Parathyroid adenoma (tissue), 2 donors: ENCODE results near the gene ARHGAP26.
"Not testable (repeated sequence)": the region's sequence is repeated elsewhere in the genome, so short reads cannot be mapped to it uniquely, and the experiment has no call there.

Experiments used
- H2AFZ ChIP-seq: fragments of 300-600 bp; sonication (generic); one replicate; pipeline ENCODE4 v1.7.0; 2017; ENCODE audit warnings: antibody characterized with exemption, mild to moderate bottlenecking
- H3K27ac ChIP-seq: fragments of 300-600 bp; sonication (generic); one replicate; pipeline ENCODE4 v1.7.0; 2017
- H3K27me3 ChIP-seq: fragments of 300-600 bp; sonication (generic); one replicate; pipeline ENCODE4 v1.7.0; 2017; ENCODE audit warnings: low read length; ENCODE audit not compliant: control insufficient read depth, insufficient read depth
- H3K36me3 ChIP-seq: fragments of 300-600 bp; sonication (generic); one replicate; pipeline ENCODE4 v1.7.0; 2017; ENCODE audit warnings: low read length; ENCODE audit not compliant: control insufficient read depth, insufficient read depth
- H3K4me1 ChIP-seq: fragments of 300-600 bp; sonication (generic); one replicate; pipeline ENCODE4 v1.7.0; 2017; ENCODE audit warnings: control low read depth
- H3K4me2 ChIP-seq: fragments of 300-600 bp; sonication (generic); one replicate; pipeline ENCODE4 v1.7.0; 2017; ENCODE audit warnings: low read length
- H3K4me3 ChIP-seq: fragments of 300-600 bp; sonication (generic); one replicate; pipeline ENCODE4 v1.7.0; 2017; ENCODE audit warnings: low read depth, low read length
- H3K79me2 ChIP-seq: fragments of 300-600 bp; sonication (generic); one replicate; pipeline ENCODE4 v1.7.0; 2017; ENCODE audit warnings: control low read depth
- H3K9ac ChIP-seq: fragments of 300-600 bp; sonication (generic); one replicate; pipeline ENCODE4 v1.7.0; 2017; ENCODE audit warnings: mild to moderate bottlenecking
- H3K9me3 ChIP-seq: fragments of 300-600 bp; sonication (generic); one replicate; pipeline ENCODE4 v1.7.0; 2017; ENCODE audit warnings: low read length; ENCODE audit not compliant: control insufficient read depth
- CTCF ChIP-seq: fragments of 300-600 bp; sonication (generic); IDR thresholded peaks from one replicate; pipeline ENCODE4 v1.7.0; 2017; ENCODE audit warnings: antibody characterized with exemption, mild to moderate bottlenecking
- donor health status: primary hyperparathyroidism.

Gene ARHGAP26

DNA sequence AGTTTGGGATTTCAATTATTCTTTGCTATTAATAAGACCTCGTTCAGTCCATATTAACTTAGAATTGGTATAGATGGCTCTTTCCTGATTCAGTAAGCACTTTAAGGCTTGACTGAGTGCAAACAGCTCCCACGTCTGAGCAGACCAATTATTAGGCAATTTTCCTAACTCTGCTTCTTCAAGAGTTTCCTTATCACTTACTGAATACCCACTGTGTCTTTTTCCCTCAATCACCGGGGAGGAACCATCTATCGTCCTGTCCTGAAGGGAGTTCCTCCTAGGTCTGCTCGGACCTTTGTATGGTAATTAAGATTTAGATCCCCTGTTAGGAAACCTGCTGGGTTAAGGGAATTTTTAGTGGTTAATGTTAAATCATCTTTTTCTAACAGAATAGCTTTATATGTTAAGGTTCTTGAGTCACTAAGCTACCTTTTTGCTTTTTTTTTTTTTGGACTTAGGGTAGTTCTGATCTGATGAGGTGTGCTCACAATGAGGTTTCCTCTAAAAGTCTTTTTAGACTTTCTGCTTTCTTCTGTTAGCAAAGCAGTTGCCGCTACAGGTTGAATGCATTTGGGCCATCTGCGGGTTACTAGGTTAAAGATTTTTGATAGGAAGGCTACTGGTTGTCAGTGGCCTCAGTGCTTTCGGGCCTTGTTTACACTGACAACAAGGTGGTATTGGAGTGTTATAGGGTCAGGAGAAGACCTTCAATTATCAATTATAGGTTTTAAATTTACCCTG, 322.7 kb downstream of the ARHGAP26 start:
- H3K27me3 ChIP-seq, H3K36me3 ChIP-seq, H3K9me3 ChIP-seq, H3K4me1 ChIP-seq, H3K27ac ChIP-seq, H3K4me3 ChIP-seq, H3K79me2 ChIP-seq, H3K4me2 ChIP-seq, H2AFZ ChIP-seq, H3K9ac ChIP-seq: not testable (repeated sequence)

DNA sequence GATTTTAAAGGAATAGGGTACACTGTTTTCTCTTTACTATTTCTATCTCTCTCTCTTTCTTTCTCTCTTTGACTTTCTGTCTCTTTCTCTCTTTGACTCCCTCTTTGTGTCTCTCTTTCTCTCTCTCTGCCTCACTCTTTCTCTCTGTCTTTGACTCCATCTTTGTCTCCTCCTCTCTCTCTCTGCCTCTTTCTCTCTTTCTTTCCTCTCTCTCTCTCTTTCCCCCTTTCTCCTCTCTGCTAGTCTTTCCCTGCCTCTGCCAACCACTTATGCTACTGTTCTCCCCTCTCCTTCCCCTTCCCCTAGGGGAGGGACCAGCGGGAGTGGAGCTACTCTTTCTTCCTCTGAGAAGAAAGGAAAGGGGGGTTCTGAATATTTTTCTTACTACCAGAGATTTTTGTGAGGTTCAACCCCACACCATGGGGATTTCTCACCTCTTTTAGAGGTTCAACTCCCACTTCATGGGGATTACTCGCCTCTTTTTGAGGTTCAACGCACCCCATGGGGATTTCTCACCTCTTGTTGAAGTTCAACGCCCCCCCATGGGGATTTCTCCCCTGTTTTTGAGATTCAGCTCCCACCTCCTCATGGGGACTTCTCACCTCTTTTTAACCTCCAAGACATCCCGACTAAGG, 323.4 kb downstream of the ARHGAP26 start:
- no peak overlapping the region for H3K27ac ChIP-seq

GRCh38 chr5:143094087-143094521, 323.9 kb downstream of the ARHGAP26 start:
- Histone ChIP-seq H3K9me3 (no peaks in the 10 kb centered on the region), H3K27me3 (no peaks in the 10 kb centered on the region), H3K36me3 (no peaks in the 10 kb centered on the region), H3K4me2 (no peak overlapping the region), H3K4me3 (no peak overlapping the region), H3K79me2 (no peaks in the 10 kb centered on the region), H3K9ac (no peak overlapping the region), H2AFZ (no peak overlapping the region), H3K4me1 (no peaks in the 10 kb centered on the region), H3K27ac (no peak overlapping the region)
- TF ChIP-seq CTCF = no peak

More for the DNA sequence above, 323.4 kb downstream of the ARHGAP26 start:
- H3K4me3 ChIP-seq = no peak overlapping the region
- no peaks in the 10 kb centered on the region for H3K4me1 ChIP-seq
- H3K36me3 ChIP-seq = no peaks in the 10 kb centered on the region
- no peak overlapping the region for H3K9ac ChIP-seq
- no peak overlapping the region for H2AFZ ChIP-seq
- no peak overlapping the region for H3K4me2 ChIP-seq
- H3K9me3 ChIP-seq = no peaks in the 10 kb centered on the region
- TF ChIP-seq CTCF = no peak
- H3K27me3 ChIP-seq = no peaks in the 10 kb centered on the region
- no peaks in the 10 kb centered on the region for H3K79me2 ChIP-seq

DNA sequence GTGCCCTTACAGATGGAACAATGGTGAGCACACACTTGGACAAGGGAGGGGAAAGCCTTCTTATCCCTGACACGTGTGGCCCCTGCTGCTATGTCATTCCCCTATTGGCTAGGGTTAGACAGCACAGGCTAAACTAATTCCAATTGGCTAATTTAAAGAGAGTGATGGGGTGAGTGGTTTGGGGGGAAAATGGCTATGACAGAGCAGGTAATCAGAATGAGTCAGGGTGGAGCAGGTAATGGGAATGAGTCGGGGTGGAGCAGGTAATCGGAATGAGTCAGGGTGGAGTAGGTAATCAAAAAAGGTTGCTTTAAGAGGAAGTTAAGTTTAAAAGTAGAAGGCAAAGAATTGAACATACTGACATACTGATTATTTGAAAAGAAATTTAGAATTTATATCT, 324.4 kb downstream of the ARHGAP26 start:
- H3K36me3 ChIP-seq, H2AFZ ChIP-seq, H3K9ac ChIP-seq, H3K4me2 ChIP-seq, H3K4me3 ChIP-seq, H3K9me3 ChIP-seq, H3K27me3 ChIP-seq, H3K79me2 ChIP-seq, H3K27ac ChIP-seq, H3K4me1 ChIP-seq: not testable (repeated sequence)

GRCh38 chr5:143101121-143101520, 330.9 kb downstream of the ARHGAP26 start:
- Histone ChIP-seq H3K27ac (no peak overlapping the region), H3K9me3 (no peaks in the 10 kb centered on the region), H3K4me2 (no peak overlapping the region), H3K4me1 (no peaks in the 10 kb centered on the region), H2AFZ (no peak overlapping the region), H3K9ac (no peak overlapping the region), H3K36me3 (no peaks in the 10 kb centered on the region), H3K4me3 (no peak overlapping the region), H3K27me3 (no peaks in the 10 kb centered on the region), H3K79me2 (no peaks in the 10 kb centered on the region)
- no peak for TF ChIP-seq CTCF
